GM18519 (cell line): Measurements from ENCODE around the gene GSPT1.
A peak's percentile ranks its signal among the peaks of the same experiment; 100 is the strongest.
"Not testable (repeated sequence)": the region's sequence is repeated elsewhere in the genome, so short reads cannot be mapped to it uniquely, and the experiment has no call there.

Experiments
- ATAC-seq: cut with Tn5 transposase; IDR thresholded peaks from one replicate; pipeline ENCODE4 v1.9.1; 2021; ENCODE audit warnings: mild to moderate bottlenecking, moderate library complexity; ENCODE audit not compliant: unreplicated experiment, low FRiP score

GSPT1 gene

DNA sequence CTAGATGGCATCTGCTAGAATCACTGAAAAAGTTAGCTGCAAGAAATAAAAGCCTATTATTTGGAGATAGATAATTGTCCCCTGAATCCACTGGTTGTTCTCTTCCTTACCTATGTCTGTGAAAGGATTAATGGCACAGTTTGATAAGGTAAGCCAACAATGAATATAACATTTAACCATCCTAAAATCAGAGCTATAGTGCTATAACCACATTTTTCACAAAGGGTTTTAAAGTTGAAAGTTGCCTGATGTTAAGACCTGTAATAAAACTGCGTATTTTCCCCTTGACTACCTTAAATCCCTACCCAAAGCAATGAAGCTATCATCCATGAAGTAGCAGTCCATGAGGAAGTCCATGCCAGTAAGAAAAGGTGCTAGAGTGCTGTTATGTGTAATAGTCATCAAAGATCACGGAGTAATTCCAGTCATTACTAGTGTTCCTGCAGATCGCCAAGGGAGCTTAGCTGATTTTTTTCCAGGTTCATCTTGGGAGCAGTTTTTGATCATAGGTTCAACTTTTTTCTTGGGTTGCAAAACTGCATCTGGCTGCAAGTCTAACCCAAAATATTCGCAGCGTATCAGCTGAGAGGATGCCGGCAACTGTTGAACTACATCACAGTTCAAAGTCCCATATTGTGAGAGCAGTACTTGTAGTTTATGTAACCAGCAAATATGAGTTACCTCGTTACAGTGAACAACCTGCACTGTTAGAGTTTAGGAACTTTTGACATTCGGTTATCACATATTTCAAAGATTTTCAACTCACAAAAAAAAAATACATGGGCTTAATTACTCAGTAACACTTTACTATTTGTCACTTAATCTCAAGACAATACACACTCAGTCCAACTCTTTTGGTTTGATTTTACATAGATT lies 46.2 kb downstream of the GSPT1 start:
- no peak for ATAC-seq

DNA sequence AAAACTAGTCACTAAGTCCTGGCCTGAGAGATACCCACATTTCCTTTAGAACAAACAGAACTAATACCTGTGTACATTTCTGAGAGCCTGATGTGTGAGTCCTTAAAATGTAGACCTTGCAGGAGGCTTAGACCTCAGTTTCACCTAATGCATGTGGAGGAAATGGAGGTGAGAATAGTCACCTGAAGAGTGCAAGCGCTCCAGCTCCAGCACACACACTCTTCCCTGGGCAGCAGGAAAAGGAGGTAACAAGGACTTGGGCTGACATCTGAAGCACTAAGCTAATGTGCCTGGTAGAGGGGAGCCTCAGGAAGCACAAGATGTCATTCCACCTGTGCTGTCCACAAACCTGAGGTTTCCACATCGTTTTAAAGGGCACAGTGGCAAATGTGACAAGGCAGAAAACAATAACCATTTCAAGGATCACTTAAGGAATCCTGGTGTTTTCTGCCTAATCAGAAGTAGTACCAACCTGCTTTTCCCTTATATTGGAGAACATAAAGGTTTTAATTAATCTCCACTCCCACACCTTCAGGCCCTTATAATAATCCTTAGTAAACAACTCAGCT lies 47.3 kb downstream of the GSPT1 start:
- ATAC-seq = no peak

DNA sequence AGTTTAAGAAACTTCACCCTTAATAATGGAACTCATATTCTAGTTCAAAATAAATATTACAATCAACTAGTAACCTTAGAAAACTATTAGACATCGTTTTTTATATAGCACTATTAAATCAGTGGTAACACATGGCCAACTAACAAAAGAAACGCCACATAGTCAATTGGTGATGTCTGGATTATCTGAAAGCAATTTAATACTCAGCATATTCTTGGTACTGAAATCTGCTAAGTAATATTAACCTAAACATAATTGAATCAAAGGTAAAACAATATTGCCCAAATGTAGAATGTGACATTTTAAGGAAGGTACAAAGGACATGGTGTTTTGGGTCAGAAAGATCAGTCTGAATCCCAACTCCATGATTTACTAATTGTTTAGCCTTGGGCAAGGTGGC lies 53.3 kb downstream of the GSPT1 start:
- ATAC-seq = no peak

DNA sequence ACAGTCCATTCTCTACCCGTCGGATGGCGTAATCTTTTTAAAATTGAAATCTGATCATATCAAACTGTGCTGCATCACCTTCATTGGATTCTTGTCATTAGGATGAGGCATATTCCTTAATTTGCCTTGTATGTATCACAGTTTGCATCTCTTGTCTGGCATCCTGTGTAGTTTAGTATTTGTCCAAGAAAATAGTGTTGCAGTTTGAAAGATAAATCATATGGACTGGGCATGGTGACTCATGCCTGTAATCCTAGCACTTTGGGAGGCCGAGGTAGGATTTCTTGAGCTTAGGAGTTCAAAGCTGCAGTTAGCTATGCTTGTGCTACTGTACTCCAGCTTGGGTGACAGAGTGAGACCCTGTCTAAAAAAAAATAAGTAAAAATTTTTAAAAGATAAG lies 58.6 kb downstream of the GSPT1 start:
- no peak for ATAC-seq

DNA sequence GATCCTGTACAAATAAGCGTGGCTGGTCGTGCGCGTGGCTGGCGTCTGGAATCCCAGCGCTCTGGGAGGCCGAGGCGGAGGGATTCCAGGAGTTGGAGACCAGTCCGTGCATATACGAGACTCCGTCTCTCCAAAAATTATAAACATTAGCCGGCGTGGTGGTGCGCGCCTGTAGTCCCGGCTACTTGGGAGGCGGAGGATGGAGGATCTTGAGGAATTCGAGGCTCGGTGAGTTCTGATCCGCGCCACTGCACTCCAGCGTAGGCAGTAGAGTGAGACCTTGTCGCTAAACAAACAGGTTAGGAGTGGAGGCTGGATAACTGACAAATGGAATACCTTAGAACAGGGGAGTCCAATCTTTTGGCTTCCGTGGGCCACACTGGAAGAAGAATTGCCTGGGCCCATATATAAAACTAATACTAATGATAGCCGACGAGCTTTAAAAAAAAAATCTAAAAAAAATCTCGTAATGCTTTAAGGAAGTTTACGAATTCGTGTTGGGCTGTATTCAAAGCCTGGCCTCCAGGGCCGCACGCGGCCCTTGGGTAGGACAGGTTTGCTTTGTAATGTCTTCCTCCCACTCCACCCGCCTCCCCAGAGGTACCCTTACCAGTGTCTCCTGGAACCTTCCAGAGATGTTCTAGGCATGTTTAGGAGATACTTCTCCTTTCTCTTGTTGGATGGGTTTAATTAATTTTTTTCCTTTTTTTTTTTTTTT lies 63.5 kb downstream of the GSPT1 start:
- no peak for ATAC-seq

DNA sequence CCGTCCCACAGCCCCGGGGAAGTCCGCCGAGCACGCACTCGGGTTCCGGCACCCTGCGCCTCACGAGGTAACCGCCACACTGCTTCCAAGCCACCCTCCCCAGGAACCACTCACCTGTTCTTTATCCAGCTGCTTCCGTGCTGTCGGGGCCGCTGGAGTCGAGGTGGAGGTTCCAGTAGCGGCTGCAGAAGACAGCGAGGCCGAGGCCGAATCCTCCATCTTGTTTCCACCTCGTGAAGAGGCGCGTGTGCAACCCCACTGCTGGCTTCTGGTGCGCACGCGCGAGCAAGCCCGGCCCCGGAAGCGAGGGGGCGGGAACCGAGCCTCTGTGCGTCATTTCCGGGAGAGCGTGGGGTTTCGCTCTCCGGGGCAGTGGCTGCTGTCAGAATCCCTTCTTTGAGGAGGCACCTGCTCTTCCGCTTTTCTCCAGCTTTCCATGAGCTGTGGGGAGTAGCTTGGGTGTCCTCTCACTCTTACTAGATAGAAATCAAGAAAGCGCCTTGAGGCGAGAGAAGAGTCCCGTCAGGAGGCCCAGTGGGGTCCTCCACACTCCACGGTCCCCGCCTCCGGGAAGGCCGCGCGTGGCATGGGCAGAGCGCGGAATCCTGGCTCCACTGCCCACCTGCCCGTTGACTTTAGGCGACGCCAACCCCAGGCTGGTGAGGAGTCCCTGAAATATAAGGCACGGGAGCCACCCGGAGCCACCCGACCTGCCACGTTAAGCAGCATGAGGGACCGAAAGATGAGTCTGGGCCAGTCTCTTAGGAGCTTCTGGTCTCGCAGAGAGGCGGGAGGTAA lies 64.3 kb downstream of the GSPT1 start, which contains the start of gene RSL1D1:
Gene RSL1D1, minus strand, starts transcription at position 249 of the 798 bp plus-strand sequence. Its CDS starts 30 bp downstream, at position 219.
- ATAC-seq = peak; percentile 66

DNA sequence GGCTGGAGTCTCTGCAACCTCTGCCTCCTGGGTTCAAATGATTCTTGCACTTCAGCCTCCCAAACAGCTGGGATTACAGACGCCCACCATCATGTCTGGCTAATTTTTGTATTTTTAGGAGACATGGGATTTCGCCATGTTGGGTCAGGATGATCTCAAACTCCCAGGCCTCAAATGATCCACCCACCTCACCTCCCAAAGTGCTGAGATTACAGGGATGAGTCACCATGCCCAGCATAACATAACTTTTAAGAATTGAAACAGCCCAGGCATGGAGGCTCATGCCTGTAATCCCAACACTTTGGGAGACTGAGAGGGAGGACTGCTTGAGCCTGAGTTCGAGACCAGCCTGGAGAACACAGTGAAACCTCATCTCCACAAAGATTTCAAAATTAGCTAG lies 66.9 kb downstream of the GSPT1 start:
- ATAC-seq = no peak

DNA sequence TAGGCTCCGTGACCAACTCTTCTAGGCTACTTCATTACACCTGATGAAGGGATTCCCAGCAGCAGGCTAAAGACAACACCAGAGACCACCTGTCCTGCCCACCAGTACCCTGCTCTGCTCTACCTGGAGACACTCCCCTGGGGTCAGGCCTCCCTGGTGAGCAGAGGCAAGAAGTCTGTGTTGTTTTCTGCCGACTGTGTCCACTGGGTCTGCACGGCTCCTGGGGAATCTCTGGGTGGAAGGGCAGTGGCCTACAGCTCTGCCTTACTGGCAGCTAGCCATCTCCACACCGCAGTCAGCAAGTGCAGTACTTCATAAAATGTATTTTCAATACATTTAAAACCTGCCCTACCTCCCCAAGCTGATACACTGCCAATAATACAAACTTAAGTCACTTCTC lies 71.3 kb downstream of the GSPT1 start:
- no peak for ATAC-seq

DNA sequence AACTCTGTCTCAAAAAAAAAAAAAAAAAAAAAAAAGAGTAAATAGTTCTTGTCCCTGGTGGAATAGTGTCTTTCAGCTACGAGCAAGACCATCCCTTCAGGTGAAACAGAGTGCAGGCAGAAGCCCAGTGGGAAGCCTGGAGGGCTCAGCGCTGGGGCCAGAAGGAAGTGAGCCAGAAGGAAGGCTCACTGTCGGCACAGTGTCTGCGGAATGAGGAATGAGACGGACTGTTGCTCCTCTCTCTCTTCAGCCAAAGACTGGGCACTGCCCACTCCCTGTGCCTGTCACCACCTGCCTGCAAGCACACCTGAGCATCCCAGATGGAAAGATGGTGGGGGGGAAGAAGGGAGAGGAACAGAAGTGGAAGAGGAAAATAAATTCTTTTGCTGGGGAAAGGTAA lies 71.9 kb downstream of the GSPT1 start:
- no peak for ATAC-seq

DNA sequence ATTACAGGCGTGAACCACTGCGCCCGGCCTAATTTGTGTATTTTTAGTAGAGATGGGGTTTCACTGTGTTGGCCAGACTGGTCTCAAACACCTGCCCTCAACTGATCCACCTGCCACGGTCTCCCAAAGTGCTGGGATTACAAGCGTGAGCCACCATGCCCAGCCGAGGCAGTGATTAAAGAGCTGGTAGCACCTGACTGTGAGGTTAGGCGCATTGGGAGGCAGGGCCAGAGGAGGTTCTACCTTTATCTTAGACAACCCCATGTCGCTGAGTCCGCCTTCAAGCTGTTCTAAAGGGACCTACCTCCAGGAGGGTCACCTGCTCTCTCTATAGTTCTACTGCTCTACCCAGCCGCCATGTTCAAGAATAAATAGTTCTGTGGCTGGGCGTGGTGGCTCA lies 72.5 kb downstream of the GSPT1 start:
- no peak for ATAC-seq

DNA sequence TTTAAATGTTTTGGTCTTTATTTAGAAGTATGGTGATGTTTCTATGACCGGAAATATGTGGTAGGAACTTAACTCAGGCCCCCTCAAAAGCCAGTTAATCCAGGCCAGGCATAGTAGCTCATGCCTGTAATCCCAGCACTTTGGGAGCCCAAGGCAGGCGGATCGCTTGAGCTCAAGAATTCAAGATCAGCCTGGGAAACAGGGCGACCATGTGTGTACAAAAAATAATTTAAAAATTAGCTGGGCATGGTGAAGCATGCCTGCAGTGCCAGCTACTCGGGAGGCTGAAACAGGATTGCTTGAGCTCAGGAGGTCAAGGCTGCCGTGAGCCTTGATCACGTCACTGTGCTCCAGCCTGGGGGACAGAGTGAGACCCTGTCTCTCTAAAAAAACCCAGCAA lies 74.7 kb downstream of the GSPT1 start:
- ATAC-seq = no peak

DNA sequence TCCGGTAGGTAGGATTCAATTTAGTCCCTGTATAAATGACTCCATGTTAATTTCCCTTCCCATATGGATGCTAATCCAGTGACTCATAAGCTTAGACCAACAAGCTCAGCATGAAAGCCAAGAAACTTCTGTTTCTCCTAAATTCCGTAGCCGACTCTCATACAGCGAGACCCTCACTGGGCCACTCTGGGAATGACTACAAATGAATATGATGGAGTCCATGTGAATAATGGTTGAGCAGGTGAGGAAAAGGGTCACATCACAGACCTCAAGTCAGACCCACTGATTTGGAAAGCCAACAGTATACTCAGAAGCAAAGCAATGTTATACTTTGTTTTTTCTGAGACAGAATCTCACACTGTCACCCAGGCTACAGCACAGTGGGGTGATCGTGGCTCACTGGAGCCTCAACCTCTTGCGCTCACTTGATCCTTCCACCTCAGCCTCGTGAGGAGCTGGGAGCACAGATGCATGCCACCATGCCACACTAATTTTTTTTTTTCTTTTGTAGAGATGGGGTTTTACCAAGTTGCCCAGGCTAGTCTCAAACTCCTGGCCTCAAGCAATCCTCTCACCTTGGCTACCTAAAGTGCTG lies 79.0 kb downstream of the GSPT1 start:
- no peak for ATAC-seq

DNA sequence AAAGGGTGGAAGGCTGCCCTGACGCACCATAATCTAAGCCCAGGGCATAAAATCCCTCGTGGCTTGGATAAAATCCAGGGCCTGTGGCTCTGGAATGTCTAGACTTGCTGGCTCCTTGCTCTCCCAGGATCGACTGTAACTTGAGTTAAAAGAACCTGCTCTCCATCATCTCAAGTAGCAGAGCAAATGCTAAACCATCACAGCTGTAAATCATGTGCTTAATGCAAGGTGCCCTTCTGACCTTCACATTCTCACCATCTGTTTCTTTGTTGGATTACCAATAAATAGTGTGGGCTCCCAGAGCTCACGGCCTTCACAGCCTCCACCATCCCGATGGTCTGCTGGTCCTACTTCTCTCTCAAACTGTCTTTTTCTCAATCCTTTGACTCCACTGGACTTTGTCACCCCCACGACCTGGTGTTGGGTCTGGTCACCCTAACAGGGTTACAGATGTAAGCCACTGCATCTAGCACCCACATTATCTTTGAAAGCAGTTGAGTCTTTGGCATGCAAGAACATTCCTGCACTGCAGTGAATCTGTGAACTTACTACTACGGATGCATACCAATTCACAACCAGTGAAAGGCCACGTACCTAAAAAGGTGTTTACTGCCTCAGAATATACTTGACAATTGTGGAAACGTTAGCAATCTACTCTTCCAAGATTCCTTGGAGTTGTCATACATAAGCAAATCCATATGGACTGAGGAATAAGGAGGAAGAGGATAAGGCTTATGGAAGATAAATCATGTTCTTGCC lies 79.7 kb downstream of the GSPT1 start:
- ATAC-seq = no peak

DNA sequence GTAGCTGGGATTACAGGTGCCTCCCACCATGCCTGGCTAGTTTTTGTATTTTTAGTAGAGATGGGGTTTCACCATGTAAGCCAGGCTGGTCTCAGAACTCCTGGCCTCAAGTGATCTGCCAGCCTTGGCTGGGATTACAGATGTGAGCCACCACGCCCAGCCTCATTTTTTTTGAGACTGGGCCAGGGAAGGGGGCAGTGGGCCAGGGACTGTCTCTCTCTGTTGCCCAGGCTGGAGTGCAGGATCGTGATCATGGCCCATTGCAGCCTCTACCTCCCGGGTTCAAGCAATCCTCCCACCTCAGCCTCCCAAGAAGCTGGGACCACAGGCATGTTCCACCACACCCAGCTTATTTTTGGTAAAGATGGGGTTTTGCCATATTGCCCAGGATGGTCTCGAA lies 80.4 kb downstream of the GSPT1 start:
- ATAC-seq = no peak

DNA sequence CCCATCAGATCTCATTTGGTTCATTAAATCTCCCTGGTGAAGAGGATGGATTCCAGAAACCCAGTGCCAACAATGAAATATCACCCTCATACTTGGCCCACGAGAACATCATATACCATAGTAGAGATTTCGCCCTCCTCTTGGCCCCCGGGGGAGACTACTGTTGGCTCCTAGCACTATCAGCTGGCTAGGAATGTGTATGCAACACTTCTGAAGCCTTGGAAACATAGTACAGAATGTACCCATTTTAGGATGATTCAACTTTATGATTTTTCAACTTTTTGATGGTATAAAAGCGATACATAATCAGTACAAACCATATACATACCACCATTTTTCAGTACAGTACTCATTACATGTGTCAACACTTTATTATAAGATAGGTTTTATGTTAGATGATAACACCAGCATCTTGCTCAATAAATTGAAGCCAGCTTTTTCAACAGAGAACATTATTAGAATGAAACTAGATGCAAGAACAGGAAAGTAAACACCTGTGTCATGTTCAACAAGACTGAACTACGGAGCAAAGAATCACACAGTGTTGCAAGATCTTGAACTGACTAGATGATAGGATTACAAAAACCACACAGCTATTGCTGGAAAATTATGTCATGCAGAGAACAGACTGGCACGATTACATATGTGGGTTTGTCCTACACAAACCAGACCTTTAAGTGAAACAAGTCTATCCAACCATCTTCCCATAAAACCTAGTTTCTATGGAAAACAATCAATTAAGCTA lies 81.6 kb downstream of the GSPT1 start:
- ATAC-seq = no peak

DNA sequence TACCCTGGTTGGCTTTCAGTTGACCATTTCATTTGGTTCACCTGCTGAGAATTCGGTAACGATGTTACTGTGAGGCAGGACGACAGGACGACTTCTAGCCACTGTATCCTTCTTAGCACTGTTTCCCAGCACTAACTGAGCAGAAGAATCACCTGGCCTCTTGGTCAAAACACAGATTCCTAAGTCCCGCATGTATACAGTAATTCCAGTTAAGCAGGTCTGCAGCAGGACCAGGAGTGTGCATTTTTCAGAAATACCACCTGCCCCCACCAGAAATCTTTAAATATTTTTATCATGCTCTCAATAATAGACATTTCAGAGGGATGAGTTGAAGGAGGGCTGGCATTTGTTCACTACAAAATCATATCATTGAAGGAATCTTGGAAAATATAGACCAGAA lies 87.1 kb downstream of the GSPT1 start:
- ATAC-seq = no peak

DNA sequence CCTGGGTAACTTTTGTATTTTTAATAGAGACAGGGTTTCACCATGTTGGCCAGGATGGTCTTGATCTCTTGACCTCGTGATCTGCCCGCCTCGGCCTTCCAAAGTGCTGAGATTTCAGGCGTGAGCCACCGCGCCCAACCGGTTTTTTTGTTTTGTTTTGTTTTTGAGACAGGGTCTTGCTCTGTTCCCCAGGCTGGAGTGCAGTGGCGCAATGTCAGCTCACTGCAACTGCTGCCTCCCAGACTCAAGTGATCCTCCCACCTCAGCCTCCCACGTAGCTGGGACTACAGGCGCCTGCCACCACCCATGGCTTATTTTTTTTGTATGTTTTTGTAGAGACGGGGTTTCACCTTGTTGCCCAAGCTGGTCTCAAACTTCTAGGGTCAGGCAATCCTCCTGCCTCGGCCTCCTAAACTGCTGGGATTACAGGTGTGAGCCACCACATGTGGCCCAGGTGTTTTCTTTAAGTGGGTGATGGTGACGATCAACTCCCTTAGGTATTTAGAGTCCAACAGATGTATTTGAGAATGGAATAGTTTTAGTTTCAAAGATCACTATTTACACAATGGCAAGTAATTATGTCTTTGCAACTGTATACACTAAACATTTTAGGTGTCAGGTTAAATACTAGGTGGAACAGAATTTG lies 90.1 kb downstream of the GSPT1 start:
- ATAC-seq = not testable (repeated sequence)

DNA sequence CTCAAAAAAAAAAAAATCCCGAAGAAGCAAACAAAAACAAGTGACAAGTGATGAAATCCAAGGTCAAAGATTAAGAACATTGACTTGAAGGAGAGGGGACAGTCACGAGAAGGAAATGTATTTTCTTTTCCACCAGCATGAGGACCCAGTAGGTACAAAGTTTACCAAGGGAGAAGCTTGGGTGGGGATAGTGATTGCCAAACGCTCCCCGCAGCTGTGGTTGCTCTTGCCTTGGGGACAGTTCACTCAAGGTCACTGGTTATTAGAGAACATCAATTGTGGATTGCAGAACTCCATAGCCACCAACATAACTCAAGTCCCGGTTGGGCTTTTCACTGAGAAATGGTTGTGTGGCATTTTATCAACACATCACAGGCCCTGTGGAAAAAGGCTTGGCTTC lies 91.4 kb downstream of the GSPT1 start:
- no peak for ATAC-seq
